GM18508 (cell line): ENCODE data around the gene HAGH.

Experiments
- ATAC-seq: cut with Tn5 transposase; IDR thresholded peaks from one replicate; pipeline ENCODE4 v1.9.1; 2021; ENCODE audit warnings: moderate number of reproducible peaks; ENCODE audit not compliant: insufficient read depth, unreplicated experiment

The HAGH gene

DNA sequence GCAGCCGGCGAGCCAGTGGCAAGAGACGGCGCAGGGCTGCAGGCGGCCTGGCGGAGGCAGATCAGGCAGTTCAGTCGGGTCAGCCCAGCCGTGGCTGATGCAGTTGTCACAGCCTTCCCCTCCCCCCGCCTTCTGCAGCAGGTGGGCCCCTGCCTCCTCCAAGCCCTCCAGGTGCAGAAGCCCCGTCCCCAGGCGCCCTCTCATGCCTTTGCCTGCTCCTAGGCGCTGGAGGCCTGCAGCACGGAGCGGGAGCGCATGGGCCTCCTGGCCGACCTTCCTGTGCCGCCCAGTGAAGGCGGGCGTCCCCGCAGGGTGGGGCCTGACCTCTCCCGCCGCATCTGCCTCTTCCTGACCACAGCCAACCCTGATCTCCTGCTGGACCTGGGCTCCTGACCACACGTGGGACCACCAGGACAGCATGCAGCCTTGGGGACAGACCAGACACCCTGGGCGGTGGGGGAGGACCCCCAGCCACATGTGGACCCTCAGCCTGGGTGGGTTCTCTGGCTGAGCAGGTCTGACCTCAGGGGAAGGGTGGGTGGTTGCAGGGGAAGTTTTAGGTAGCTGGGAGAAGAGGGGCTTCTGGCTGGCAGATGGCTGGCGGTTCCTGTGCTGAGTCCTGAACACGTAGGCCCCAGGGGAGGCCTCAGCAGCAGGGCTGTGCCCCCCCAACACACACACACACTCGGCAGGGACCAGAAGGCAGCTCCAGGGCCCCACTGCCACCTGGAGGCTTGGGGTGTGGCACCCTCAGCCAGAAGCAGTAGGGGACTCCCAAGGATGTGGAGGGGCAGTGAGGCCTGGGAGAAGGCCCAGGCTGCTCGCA, 50.6 kb downstream of the HAGH start:
- ATAC-seq = no peak

DNA sequence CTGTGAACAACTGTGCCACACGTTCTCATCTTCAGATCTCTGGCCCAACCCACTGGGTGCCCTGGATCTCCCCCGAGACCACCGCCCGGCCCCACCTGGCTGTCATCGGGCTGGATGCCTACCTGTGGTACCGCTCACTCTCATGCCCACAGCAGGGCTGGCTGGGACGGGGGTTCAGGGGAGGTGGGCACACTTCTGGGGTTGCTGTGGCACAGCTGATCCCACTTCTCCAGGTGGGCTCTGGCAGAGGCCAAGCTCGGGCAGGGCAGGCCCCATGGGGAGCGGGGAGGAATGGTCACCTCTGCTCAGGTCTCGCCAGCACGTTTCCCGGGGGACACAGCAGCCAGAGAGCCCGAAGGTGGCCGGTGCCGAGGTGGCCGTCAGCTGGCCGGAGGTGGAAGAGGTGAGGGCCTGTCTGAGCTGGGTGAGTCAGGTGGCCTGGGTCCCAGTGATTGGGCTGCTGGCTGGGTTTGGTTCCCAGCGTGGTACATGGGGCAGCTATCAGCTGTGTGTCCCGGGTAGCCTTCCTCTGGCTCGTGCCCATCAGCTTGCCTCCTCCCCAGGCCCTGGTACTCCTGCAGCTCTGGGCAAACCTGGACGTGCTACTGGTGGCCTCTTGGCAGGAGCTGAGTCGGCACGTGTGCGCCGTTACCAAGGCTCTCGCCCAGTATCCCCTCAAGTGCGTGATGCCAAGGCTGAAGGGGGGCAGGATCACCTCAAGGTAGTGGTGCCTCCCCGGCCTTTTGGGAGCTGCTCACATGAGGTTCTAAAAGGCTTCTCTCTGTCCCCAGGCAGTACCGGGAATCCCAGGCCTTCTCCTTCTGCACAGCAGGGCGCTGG, 51.4 kb downstream of the HAGH start:
- no peak for ATAC-seq

DNA sequence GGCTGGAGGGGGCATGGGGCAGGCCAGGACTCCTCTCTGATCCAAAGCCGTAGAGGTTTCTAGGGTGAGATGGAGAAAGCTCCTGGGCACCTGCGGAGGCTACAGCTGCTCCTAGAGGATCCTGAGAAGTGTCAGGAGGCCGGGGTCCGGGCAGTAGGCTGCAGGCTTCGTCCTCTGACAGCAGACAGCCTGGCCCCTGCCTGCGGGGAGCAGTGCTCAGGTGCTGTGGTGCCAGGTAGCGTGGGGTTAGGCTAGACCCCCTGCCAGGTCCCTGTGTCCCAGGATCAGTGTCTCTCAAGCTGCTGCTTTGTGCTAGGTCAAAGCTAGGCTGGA, 52.2 kb downstream of the HAGH start:
- ATAC-seq = no peak

DNA sequence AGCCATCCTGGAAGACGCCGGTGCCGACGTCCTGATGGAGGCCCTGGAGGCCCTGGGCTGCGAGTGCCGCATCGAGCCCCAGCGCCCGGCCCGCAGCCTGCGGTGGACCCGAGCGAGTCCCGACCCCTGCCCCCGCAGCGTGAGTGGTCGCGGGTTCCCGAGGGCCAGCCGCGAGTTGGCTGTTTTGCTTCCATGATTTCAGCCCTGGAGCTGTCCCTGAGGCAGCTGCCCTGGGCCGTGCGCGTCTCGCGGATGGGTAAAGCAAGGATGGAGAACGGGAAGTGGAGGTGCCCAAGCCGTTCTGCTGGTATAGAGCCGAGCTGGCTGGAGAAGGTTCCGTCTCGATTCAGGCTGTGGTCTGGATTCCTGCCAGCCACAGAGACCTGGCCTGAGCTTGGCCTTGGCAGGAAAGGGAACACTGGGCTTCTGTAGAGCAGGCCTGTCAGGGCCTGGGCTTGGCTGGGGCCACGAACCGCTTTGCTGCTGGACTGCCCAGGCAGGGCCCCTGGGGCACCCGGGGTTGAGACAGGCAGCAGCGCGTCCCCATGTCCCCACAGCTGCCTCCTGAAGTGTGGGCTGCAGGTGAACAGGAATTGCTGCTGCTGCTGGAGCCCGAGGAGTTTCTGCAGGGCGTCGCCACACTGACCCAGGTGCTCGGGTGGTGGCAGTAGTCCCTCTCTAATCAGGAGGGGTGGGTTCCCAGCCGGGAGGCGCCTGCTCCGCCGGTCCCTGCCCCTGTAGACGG, 52.8 kb downstream of the HAGH start:
- ATAC-seq = no peak

DNA sequence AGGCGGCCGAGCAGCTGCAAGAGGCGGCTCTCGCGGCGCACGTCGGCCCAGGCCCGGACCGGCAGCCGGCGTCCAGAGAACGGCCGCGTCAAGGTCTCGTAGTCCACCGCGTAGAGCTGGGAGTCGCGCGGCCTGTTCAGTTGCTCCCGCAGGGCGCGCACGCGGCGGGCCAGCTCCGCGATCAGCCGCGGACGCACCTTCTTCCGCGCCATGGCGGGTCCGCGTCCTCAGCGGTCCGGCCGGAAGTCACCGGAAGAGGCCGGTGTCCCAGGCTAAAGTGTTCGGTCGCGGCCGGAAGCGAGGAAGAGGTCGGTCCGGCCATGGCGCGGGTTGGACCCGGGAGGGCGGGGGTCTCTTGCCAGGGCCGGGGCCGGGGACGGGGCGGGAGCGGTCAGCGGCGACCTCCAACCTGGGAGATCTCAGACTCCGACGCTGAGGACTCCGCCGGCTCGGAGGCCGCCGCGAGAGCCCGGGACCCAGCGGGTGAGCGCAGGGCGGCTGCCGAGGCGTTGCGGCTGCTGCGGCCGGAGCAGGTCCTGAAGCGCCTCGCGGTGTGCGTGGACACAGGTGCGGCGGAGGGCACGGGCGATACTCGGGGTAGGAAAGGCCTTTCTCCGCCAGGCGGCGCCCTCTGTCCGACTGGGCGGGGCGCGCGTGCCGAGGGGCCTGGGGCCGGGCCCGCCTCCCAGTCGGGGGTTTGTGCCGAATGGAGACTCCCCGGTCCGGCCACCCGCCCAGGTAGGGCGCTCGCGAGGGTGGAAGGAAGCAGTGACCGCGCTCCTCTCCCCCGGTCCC, 53.5 kb downstream of the HAGH start, which contains the start of gene MRPS34:
Gene MRPS34 (minus strand): TSS at position 227 of the 795 bp plus-strand sequence. CDS start 15 bp downstream, at position 212.
- no peak for ATAC-seq

DNA sequence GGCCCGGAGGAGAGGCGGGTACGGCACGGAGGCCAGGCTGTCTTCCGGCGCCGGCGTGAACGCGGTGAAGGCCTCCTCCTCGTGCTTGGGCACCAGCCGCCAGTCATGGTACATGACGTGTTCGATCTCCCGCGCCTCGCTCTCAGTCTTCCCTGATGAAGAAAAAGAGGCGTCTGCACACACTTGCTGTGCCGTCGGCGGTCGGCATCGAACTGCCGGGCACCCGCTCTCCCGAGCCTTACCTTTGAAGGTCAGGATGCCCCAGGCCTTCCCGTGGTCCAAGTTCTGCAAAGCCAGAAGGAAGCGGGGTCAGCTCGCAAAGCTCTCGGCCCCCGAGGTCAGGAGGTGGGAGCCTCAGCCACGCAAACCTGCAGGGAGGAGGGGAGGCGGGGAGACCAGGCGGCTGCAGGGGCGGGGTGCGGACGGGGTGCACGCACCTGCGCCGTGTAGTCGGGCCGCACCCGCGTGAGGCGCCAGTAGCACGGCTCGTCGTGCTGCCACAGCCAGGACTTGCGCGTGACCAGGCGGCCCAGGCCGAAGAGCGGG, 54.2 kb downstream of the HAGH start, which contains the start of gene EME2:
Gene EME2 (plus strand): TSS at position 449 of the 546 bp plus-strand sequence. CDS start 418 bp downstream, outside the sequence.
- no peak for ATAC-seq

DNA sequence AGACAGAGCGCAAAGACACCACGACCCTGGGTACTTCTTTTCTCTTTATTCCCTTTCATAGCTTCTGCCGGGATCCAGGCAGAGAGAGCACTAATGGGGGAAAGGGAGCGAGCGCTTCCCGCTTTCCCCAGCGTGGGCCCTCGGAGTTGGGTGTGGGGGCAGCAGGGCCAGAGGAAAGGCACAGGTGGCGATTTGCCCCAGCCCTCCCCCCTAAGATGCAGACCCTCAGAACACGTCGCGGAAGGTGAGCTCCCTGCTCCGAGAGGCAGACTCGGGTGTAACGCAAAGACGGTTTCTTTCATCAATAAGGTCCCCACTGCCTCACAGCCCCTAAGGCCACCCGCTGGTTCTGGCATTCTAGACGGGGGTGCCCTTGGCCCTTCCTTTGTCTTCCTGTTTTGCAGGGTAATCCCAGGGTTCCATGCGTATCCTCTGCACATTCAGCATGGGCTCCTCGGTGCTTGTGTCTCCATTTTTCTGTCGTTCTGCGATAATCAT, 54.7 kb downstream of the HAGH start:
- no peak for ATAC-seq

DNA sequence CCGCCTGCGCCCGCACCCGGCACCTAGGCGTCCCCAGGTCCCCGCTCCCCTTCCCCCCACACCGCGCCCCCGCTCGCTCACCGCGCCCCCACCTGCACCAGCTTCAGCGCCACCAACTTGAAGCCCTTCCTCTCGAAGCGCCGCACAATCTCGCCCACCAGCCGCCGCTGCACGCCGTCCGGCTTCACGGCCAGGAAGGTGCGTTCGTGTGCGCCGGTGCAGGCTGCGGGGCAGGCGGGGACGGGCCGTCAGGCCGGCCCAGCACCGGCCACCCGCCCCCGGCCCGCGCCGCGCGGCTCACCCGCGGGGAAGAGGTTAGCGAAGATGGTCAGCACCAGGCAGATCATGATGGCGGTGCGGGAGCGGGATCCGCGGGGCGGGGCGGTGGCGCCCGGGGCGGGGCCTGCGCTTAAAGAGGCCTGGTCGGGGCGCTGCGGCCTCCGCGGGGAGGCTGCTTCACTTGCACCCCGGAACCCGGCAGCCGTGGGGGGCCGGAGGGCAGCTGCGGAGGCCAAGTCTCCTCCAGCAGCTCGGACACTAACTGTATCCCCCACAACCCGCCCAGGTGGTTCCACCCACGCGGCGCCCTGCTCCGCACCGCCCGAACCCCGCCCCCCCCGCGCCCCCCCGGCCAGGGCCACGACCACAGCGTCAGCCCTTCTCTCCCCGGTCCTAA, 55.3 kb downstream of the HAGH start, which contains the start of gene NME3:
Gene NME3 (minus strand): TSS at position 356 of the 676 bp plus-strand sequence. CDS start 9 bp downstream, at position 347.
- no peak for ATAC-seq

DNA sequence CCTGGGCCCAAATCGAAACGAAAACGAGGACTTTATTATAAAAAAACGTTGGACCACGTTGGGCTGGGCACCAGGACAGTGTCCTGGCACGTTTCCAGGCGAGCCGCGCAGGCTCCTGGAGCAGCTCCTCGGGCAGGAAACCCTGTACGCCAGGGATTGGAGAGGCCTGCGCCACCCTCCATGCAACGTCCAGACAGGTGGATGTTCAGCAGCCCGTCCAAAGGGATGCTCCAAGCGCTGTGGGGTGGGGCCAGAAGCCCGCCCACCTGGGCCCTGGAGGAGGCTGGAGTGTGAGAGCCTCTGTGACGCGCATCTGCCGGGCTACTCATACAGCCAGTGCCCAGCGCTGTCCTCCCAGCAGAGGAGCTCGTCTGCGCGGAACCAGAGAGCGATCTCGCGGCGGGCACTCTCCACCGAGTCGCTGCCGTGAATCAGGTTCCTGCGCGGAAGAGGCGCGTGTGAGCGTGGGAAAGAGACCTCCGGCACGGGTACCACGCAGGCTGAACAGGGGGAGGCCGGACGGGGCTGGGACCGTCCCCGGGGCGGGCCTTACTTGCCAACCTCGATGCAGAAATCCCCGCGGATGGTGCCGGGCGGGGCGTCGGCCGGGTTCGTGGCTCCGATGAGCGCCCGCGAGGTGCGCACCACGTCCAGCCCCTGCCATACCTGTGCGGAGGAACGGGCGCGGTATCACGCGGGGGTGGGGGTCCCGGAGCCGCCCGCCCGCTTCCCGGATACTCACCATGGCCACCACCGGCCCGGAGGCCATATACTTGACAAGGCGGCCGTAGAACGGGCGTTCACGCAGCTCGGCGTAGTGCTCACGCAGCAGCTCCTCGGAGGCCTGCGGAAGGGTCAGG, 56.1 kb downstream of the HAGH start:
- no peak for ATAC-seq

DNA sequence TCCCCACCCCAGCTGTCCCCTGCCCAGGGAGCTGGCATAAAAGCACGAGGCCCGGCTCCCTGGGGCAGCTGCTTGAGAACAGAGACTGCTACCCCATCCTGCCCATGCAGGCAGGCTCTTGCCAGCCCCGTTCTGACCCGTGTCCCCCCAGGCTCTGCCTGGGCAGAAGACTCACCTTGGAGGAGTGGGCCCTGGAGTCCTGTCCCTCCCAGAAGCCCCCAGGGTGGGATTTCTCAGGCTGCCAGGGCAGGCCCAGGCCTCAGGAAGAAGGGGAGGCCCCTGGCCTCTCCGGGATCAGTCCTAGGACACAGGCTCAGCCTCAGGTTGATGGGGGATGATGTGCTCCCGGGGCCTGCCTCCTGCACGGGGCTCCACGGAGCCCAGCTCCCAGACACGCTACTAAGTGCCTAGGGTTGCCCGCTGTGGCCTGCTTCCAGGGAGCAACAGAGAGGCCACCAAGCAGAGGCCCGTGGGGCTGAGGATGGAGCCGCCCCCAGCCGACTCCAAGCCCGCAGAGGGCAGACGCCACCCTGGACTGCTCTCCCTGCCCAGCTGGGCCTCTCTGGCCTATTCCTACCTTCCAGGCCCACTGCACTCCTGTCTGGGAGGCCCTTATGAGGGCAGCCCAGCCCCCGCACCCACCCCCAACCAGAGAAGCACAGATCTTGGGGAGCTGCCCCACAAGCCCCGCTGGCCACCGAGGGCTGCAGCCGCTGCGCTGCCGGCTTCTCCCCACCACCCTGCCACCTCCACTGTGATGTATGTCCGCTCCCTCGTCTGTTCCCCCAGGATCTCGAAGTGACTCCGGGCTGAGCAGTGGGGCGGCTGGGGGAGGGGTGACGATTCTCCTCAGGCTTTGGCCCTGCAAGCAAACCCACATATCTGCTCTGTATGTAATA, 57.0 kb downstream of the HAGH start:
- no peak for ATAC-seq

DNA sequence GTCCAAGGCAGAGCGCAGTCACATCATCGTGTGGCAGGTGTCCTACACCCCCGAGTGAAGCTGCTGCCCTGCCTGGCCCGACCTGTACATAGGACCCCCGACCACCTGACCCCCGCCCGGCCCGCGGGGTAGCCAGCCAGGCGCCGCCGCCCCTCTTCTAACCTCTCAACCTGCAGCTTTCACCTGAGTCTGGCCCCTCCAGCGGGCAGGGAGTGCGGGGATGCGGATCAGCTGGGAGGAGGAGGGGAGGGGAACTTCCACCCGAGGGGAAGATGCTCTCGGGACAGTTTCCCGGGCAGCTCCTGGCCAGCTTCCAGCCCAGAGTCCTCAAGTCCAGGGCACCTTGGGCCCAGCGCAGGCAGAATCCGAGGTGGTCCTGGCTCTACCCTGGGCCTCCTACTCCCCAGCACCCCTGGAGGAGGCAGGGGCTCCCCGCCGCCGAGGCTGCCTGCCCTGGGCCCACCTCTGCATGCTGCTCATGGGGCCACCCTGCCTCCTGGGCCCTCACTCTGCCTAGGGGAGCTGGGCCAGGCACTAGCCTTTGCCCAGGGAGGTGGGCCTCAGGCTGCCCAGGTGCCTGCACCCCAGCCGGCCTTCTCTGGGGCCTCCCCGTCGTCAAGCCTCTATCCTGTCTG, 57.7 kb downstream of the HAGH start:
- ATAC-seq = no peak

DNA sequence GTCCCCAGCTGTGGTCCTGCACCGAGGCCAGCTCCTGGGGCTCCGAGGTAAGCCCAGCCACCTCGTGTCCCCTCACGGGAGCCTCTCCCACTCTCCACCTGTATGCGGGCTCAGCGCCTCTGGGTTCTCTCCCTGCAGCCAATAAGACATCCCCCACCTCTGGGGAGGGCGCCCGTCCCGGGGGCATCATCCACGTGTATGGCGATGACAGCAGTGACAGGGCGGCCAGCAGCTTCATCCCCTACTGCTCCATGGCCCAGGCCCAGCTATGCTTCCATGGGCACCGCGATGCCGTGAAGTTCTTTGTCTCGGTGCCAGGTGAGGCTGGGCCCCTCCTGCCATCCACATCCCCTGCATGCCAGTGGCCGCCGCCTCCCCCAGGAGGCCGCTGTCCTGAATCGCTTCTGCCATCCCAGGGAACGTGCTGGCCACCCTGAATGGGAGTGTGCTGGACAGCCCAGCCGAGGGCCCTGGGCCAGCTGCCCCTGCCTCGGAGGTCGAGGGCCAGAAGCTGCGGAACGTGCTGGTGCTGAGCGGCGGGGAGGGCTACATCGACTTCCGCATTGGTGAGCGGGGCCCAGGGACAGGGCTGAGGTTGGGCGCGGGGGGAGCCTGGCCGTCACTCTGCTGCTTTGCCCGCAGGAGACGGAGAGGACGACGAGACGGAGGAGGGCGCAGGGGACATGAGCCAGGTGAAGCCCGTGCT, 58.4 kb downstream of the HAGH start:
- ATAC-seq = no peak

DNA sequence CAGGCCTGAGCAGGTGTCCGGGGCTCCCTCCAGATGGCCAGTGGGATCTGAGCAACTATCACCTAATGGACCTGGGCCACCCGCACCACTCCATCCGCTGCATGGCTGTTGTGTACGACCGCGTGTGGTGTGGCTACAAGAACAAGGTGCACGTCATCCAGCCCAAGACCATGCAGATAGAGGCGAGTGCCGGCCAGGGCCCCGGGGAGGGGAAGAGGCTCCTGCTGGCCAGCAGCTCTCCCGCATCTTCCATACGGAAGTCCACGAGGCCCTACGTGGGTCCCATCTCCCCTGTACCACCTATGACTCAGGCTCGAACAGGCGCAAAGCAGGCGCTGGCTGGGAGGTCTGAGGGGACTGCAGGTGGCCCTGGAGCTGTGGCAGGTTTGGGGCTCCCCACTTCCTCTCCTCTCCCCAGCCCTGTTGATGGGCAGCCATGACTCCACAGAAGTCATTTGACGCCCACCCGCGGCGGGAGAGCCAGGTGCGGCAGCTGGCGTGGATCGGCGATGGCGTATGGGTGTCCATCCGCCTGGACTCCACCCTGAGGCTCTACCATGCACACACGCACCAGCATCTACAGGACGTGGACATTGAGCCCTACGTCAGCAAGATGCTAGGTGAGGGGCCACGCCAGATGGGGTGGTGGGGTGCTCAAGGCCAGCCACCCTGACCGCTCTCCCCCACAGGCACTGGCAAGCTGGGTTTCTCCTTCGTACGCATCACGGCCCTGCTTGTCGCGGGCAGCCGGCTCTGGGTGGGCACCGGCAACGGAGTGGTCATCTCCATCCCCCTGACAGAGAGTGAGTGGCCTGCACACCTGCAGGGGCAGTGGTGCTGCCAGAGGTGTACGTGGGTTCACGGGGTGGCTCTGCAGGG, 59.3 kb downstream of the HAGH start:
- no peak for ATAC-seq

DNA sequence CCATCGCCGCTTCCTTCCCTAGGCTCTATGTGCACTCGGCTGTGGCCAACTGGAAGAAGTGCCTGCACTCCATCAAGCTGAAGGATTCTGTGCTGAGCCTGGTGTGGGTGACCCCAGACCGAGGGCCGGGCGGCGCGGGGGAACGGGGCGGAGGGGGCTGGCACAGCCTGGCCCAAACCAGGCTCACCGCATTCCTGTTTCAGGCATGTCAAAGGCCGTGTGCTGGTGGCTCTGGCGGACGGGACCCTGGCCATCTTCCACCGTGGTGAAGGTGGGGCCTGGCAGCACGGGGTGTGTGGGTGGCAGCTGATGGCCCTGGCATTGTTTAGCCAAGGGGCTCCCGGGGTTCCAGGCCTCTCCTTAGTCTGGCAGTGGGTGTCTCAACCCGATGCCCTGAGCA, 59.9 kb downstream of the HAGH start:
- no peak for ATAC-seq

DNA sequence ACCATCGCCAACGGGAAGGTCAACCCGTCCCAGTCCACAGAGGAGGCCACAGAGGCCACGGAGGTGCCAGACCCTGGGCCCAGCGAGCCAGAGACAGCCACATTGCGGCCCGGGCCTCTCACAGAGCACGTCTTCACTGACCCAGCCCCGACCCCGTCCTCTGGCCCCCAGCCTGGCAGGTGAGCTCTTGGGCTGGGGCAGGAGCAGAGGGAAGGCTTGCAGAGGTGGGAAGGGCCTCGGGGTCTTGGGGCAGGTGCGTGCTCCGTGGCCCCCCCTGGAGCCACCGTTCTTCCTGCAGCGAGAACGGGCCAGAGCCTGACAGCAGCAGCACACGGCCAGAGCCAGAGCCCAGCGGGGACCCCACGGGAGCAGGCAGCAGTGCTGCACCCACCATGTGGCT, 60.4 kb downstream of the HAGH start:
- no peak for ATAC-seq
